GM21360 (cell line): ENCODE data around the gene CADPS.
"Not testable (repeated sequence)": the region's sequence is repeated elsewhere in the genome, so short reads cannot be mapped to it uniquely, and the experiment has no call there.

Source experiments
- ATAC-seq: cut with Tn5 transposase; IDR thresholded peaks from one replicate; pipeline ENCODE4 v1.9.1; 2021; ENCODE audit warnings: mild to moderate bottlenecking, moderate library complexity; ENCODE audit not compliant: unreplicated experiment

The CADPS gene

GRCh38 chr3:62602987-62603386, 272.2 kb downstream of the CADPS start:
- ATAC-seq, result no peak

- ATAC-seq, result no peak
These were observed 273.0 kb downstream of the CADPS start for GRCh38 chr3:62602129-62602770.

GRCh38 chr3:62601238-62602070, 273.8 kb downstream of the CADPS start:
- ATAC-seq, result no peak

GRCh38 chr3:62600033-62600432, 275.2 kb downstream of the CADPS start:
- no peak for ATAC-seq

GRCh38 chr3:62597491-62597890, 277.7 kb downstream of the CADPS start:
- no peak for ATAC-seq

GRCh38 chr3:62592408-62592807, 282.8 kb downstream of the CADPS start:
- ATAC-seq, result peak; percentile 72

GRCh38 chr3:62589078-62589477, 286.1 kb downstream of the CADPS start:
- ATAC-seq, result no peak

- ATAC-seq, result no peak
These were observed 287.6 kb downstream of the CADPS start for GRCh38 chr3:62587579-62588031.

GRCh38 chr3:62587169-62587568, 288.0 kb downstream of the CADPS start:
- no peak for ATAC-seq

- ATAC-seq, result no peak
These were observed 288.9 kb downstream of the CADPS start for GRCh38 chr3:62586356-62586755.

GRCh38 chr3:62585861-62586260, 289.4 kb downstream of the CADPS start:
- ATAC-seq, result no peak

GRCh38 chr3:62584636-62585035, 290.6 kb downstream of the CADPS start:
- ATAC-seq, result no peak

- no peak for ATAC-seq
These were observed 292.6 kb downstream of the CADPS start for GRCh38 chr3:62582495-62583172.

- not testable (repeated sequence) for ATAC-seq
These were observed 294.7 kb downstream of the CADPS start for GRCh38 chr3:62580485-62580884.

GRCh38 chr3:62577153-62577552, 298.1 kb downstream of the CADPS start:
- ATAC-seq, result no peak

- ATAC-seq, result no peak
These were observed 300.8 kb downstream of the CADPS start for GRCh38 chr3:62574266-62574898.

- ATAC-seq, result no peak
These were observed 303.3 kb downstream of the CADPS start for GRCh38 chr3:62571916-62572315.

- peak; percentile 61 for ATAC-seq
These were observed 304.3 kb downstream of the CADPS start for GRCh38 chr3:62570888-62571287.

GRCh38 chr3:62569609-62570008, 305.6 kb downstream of the CADPS start:
- ATAC-seq, result no peak

GRCh38 chr3:62567097-62568021, 307.9 kb downstream of the CADPS start:
- no peak for ATAC-seq
